Hematopoietic multipotent progenitor cell treated with erythropoietin and hydrocortisone succinate and interleukin-3 and kit ligand, for 15 days (in vitro differentiated cells): ENCODE results near the gene SRGAP3.

Source experiments
- DNase-seq: peaks from one replicate; pipeline ENCODE4 v3.0.0-alpha.2; 2015; ENCODE audit warnings: low spot score

The SRGAP3 gene

DNA sequence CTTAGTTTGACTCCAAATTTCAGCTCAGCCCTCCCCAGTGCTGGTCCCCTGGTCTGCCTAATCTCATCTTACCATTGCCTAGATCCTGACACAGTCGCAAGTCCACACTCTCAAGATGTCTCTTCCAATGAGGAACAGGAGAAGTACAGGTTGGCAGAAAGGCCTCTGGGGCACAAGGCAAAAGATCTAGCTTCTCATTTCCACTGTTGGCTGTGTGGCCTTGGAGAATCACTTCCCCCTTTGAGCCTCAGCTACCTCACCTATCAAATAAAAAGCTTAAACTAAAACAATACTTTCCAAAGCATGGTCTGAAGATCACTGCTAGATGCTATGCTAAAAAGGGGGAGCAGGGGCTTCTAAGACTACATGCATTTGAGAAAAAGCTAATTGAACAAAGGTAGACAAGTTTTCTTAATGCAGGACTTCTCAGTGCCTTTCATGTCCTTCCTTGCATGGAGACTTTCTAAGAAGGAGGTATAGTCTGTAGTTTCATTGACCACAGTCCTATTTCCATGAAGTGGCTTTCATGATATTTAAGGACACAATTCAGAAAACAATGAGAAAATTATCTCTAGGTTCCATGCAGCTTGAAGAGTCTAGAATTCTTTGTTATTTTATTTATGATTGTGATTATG is 168.1 kb downstream of the SRGAP3 start:
- DNase-seq, result no peak

GRCh38 chr3:9080163-9080562 is 169.3 kb downstream of the SRGAP3 start:
- no peak for DNase-seq

DNA sequence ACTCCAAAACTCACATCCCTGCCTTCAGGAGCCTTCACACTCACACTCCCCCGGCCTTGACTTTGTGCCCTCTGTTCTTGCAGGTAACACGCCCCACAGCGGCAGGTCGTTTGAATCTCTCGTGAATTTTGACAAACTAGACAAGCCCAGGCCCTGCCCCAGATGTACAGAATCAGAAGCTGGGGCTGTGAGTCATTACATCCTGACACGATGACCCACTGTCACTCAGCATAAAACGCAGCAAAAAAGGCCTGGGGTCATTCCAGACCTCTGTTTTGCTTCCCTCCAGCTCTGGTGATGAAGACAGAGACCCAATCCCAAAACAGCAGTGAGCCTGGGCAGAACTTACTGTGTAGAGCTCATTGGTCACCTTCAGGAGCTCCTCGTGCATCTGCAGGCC is 169.8 kb downstream of the SRGAP3 start:
- DNase-seq, result no peak

DNA sequence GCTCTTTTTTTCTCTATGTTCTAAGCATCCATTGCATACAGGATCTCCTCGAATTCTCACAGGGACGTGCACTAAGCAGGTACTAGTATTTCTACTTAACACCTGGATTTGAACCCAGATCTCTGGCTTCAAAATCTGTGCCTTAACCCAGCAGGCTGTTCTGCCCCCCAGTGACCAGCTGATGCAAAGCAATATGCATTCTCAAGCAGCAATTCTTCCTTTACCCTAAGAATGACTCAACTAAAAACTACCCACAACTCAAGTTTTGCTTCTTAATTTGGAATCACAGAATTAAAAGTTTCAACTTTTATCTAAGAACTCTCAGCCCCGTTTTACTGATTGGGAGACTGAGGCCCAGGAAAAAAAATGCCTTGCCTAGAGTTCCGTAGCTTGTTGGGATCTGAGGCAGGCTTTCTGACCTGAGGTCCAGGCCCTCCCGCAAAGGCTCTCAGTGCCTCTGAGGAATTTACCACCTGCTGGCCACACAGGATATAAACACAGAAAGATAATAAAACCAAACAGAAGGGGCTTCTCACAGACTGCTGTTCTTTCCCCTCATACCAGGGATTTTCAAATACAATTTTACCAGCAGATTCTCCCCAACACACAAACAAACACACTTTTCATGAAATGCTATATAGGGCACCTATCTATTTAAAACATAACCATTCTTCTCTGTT is 170.7 kb downstream of the SRGAP3 start:
- DNase-seq, result no peak

GRCh38 chr3:9077029-9077428 is 172.4 kb downstream of the SRGAP3 start:
- no peak for DNase-seq

GRCh38 chr3:9075762-9076161 is 173.7 kb downstream of the SRGAP3 start:
- no peak for DNase-seq

- no peak for DNase-seq
Measured at GRCh38 chr3:9074079-9074478, 175.4 kb downstream of the SRGAP3 start.

GRCh38 chr3:9072667-9073009 is 176.8 kb downstream of the SRGAP3 start:
- DNase-seq, result no peak

GRCh38 chr3:9071936-9072666 is 177.3 kb downstream of the SRGAP3 start:
- DNase-seq, result no peak

GRCh38 chr3:9070961-9071360 is 178.5 kb downstream of the SRGAP3 start:
- DNase-seq, result no peak

GRCh38 chr3:9069971-9070370 is 179.5 kb downstream of the SRGAP3 start:
- DNase-seq, result no peak

GRCh38 chr3:9068051-9068450 is 181.4 kb downstream of the SRGAP3 start:
- DNase-seq, result no peak

- DNase-seq, result peak; percentile 5
Measured at GRCh38 chr3:9067352-9067975, 182.0 kb downstream of the SRGAP3 start.

DNA sequence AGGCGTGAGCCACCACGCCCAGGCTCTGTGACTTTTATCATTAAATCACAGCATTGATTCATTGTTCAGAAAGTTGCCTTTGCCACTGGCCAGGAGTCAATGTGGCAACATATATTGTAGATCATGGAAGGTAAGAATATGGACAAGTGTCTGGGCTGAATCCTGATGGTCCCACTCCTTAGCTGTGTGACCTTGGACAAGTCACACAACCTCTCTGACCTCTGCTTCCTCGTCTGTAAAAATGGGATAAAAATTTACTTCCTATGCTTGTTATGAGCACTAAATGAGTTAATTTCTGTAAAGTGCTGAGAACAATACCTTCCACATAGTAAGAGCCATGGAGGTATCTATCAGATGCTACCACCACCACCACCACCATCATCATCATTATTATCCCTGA is 182.7 kb downstream of the SRGAP3 start:
- DNase-seq, result no peak

GRCh38 chr3:9066141-9066540 is 183.3 kb downstream of the SRGAP3 start:
- DNase-seq, result no peak

- no peak for DNase-seq
Measured at GRCh38 chr3:9064850-9065249, 184.6 kb downstream of the SRGAP3 start.

DNA sequence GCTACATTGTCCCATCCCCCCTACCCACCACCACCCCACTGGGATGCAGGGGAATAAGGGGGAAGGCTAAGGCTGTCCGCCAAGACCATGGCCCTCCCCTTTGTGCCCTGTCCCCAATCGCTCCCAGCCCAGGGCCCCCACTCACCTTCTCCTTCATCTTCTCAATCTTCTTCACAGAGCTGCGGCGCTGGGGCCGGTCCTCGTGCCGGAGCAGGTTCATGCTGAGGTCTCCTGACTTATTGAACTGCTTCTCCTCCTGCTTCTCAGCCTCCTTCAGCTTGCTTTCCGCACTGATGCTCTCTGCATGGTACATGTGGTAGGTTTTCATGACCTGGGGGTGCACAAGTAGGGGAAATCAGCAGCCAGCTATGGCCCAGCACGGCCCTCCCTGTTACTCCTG is 185.2 kb downstream of the SRGAP3 start:
- no peak for DNase-seq

GRCh38 chr3:9062570-9062969 is 186.9 kb downstream of the SRGAP3 start:
- DNase-seq, result no peak

DNA sequence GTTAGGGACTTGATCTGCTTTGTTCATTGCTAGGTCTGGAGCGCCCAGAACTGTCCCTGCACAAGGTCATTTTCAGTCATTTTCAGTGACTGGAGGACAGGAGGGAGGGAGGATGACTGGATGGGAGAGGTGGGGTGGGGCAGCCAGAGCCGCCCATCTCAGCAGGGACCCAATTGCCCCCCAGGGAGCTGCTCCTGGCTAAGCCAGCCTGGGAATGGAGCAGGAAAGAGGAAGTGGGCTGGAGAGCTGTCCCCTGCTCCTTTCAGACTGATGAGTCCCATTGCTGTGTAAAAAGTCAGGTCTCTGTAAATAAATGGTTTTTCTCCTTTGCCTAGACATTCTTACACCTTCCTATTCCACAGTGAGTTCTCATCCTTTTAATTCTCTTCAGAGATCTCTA is 187.8 kb downstream of the SRGAP3 start:
- no peak for DNase-seq

DNA sequence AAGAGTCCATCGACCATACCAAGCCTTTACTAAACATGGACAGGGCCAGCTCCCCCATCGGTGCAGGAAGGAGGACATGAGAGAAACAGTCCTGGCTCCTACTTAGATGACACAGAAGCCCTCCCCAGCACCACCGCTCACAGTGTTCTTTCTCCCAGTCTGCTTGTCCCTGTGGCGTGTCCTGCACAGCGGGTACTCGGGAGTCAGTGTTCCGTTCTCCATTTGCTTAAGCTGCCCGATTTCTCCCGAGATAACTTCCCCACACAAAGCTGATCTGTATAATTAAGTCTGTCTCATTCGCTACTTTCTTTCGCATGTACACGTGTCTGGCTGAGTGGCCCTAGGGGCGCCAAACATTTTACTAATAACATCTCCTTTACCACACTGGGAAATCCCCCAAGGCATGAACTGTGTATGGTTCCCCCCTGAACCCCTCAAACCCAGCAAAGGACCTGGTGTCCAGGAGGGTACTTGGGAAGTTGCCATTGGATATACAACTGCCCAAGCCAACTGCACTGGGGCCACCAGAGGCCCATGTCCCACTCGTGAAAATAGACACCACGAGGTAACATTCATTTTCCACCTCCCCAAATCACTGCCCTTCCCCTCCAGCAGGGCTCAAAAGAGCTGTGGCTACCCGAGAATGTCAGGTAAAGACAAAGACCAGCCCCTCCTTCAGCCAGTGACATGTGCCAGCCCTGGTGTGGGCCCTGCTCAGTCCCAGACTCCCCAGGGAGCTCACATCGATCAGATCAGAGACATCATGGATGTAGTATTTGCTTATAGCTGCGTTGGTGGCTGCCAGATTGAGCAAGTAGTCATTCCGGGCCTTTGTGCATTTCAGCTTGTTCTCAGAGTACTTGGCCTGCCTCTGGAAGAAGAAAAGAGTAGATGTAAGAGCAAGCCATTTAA is 189.7 kb downstream of the SRGAP3 start:
- DNase-seq, result no peak

GRCh38 chr3:9056581-9056980 is 192.9 kb downstream of the SRGAP3 start:
- DNase-seq, result no peak
